Thoracic aorta (tissue), 2 donors: Measurements from ENCODE around the gene EFEMP1. TPM values are rescaled to one million over a fixed set of nuclear protein-coding genes. Genes with fewer than 3 reads are reported as not detected.
A peak's percentile ranks its signal among the peaks of the same experiment; 100 is the strongest.

Experiments used
- ATAC-seq: fragments of 150-250 bp; one replicate; pipeline ENCODE4 v1.8.0; 2017; ENCODE audit warnings: low read depth; ENCODE audit not compliant: insufficient number of reproducible peaks, low FRiP score
- DNase-seq: peaks from one replicate; pipeline ENCODE4 v3.0.0-alpha.2; 2020; ENCODE audit warnings: low spot score
- H3K27ac ChIP-seq, 2 donors: fragments of 200-600 bp; sonication (generic); 1 replicate in 1 of 2; 2 replicates in 1 of 2; pipeline ENCODE4 v1.5.1; 2016; ENCODE audit warnings: mild to moderate bottlenecking in 2 of 2, moderate library complexity in 2 of 2
- H3K27me3 ChIP-seq: fragments of 200-600 bp; sonication (generic); replicated peaks from 2 replicates; pipeline ENCODE4 v1.6.0; 2016; ENCODE audit warnings: mild to moderate bottlenecking; ENCODE audit not compliant: insufficient read depth
- H3K36me3 ChIP-seq: fragments of 200-600 bp; sonication (generic); one replicate; pipeline ENCODE4 v1.5.1; 2016
- H3K4me1 ChIP-seq, 2 donors: fragments of 200-600 bp; sonication (generic); 1 replicate in 1 of 2; 2 replicates in 1 of 2; pipeline versions ENCODE4 v1.5.1 to v1.6.0; 2016; ENCODE audit warnings: low read depth in 2 of 2, mild to moderate bottlenecking in 1 of 2; ENCODE audit not compliant: control insufficient read depth in 1 of 2
- H3K4me3 ChIP-seq: fragments of 200-600 bp; sonication (generic); 2 replicates; pipeline ENCODE4 v1.5.1; 2016; ENCODE audit warnings: mild to moderate bottlenecking
- H3K9me3 ChIP-seq: fragments of 200-600 bp; sonication (generic); 2 replicates; pipeline ENCODE4 v1.5.1; 2016
- total RNA-seq, 2 donors: library from RNA; depleted of rRNA; stranded (reverse); fragments of >200 nt; gene quantifications; one replicate each; pipeline versions ENCODE4 v1.1.0 to v1.2.3, GENCODE V29; 2016
- TF ChIP-seq, protein P1 (sequence below): fragments of 200-600 bp; sonication (generic); IDR thresholded peaks from one replicate; pipeline ENCODE4 v1.5.1; 2019; ENCODE audit warnings: antibody characterized with exemption

EFEMP1 gene
- total RNA-seq, 2 donors from 2014 or later, result 1,782 to 2,754 TPM

DNA sequence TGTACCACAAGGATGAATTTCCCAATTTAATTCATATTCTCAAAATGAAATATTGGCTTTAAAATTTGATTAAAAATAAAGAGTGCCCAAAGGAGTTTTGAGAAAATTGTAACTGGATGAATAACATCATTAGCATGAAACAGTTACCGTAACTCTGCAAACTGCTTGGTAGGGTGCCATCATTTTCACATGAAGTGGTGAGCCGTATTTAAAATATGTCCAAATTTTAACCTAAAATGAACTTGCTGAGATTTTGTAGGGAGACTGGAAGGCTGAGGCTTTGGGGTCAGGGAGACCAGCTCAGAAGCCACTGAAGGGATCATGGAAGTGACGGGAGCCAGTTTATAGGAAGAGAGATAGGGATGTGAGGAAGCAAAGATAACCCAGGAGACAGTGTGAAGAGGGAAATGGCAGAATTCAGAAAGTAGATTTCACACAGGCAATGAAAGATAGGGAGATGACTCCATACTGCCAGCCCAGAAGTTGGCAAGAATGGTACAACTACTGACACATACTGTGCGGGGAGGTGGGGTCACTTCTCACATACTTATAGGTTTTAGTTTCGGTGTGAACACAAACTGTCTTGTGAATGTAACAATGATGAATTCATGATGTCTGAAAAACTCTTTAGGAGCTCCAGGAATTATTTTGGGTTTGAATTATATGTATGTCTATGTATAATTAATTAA, 53.8 kb downstream of the EFEMP1 start:
- Histone ChIP-seq H3K4me1 (peaks cover 16 to 72% of the 10 kb centered on the region in 2 donors), H3K4me3 (no peak overlapping the region), H3K9me3 (no peaks in the 10 kb centered on the region), H3K27ac (peak overlapping the region; percentile 78 to 81), H3K36me3 (peaks cover 28% of the 10 kb centered on the region), H3K27me3 (no peaks in the 10 kb centered on the region)
- TF ChIP-seq, protein P1, sequence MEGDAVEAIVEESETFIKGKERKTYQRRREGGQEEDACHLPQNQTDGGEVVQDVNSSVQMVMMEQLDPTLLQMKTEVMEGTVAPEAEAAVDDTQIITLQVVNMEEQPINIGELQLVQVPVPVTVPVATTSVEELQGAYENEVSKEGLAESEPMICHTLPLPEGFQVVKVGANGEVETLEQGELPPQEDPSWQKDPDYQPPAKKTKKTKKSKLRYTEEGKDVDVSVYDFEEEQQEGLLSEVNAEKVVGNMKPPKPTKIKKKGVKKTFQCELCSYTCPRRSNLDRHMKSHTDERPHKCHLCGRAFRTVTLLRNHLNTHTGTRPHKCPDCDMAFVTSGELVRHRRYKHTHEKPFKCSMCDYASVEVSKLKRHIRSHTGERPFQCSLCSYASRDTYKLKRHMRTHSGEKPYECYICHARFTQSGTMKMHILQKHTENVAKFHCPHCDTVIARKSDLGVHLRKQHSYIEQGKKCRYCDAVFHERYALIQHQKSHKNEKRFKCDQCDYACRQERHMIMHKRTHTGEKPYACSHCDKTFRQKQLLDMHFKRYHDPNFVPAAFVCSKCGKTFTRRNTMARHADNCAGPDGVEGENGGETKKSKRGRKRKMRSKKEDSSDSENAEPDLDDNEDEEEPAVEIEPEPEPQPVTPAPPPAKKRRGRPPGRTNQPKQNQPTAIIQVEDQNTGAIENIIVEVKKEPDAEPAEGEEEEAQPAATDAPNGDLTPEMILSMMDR, result no peak
- DNase-seq, result peak; percentile 52
- ATAC-seq, result no peak

GRCh38 chr2:55865096-55865835, 58.3 kb downstream of the EFEMP1 start:
- TF ChIP-seq, protein P1, result no peak

GRCh38 chr2:55864351-55865084, 59.1 kb downstream of the EFEMP1 start:
- peak overlapping the region; percentile 89 to 93 for H3K27ac ChIP-seq
- no peak for DNase-seq
- H3K36me3 ChIP-seq, result peaks cover 12% of the 10 kb centered on the region

More at GRCh38 chr2:55865096-55865835, 58.3 kb downstream of the EFEMP1 start:
- H3K36me3 ChIP-seq, result peaks cover 12% of the 10 kb centered on the region
- H3K4me1 ChIP-seq, result peaks cover 34 to 92% of the 10 kb centered on the region in 2 donors
- H3K27me3 ChIP-seq, result no peaks in the 10 kb centered on the region
- H3K4me3 ChIP-seq, result no peak overlapping the region
- DNase-seq (no peak), ATAC-seq (no peak)
- H3K27ac ChIP-seq, result peak overlapping the region; percentile 89 to 93
- no peaks in the 10 kb centered on the region for H3K9me3 ChIP-seq

GRCh38 chr2:55862673-55863390, 60.8 kb downstream of the EFEMP1 start:
- Histone ChIP-seq H3K4me1 (peaks cover 27 to 80% of the 10 kb centered on the region in 2 donors), H3K36me3 (peaks cover 8% of the 10 kb centered on the region), H3K27me3 (no peaks in the 10 kb centered on the region), H3K9me3 (no peaks in the 10 kb centered on the region), H3K4me3 (no peak overlapping the region), H3K27ac (peak overlapping the region; percentile 91 to 93)
- TF ChIP-seq, protein P1, result no peak
- ATAC-seq, result peak; percentile 92
- peak; percentile 43 for DNase-seq

More at GRCh38 chr2:55864351-55865084, 59.1 kb downstream of the EFEMP1 start:
- peaks cover 27 to 92% of the 10 kb centered on the region in 2 donors for H3K4me1 ChIP-seq
- H3K27me3 ChIP-seq, result no peaks in the 10 kb centered on the region
- TF ChIP-seq, protein P1, result no peak
- H3K9me3 ChIP-seq, result no peaks in the 10 kb centered on the region
- H3K4me3 ChIP-seq, result no peak overlapping the region
- no peak for ATAC-seq
